GM12878 (cell line): ENCODE results near the gene KIRREL2.

Source experiments
- EGR1 ChIP-seq, 2 experiments: IDR thresholded peaks; 1 replicate in 1 of 2; 2 replicates in 1 of 2; pipeline ENCODE4 v1.6.1; 2011 to 2012; ENCODE audit warnings: low read depth in 2 of 2, low read length in 2 of 2, borderline replicate concordance in 1 of 2, mild to moderate bottlenecking in 1 of 2, moderate library complexity in 1 of 2
- EZH2 ChIP-seq: IDR thresholded peaks from 2 replicates; pipeline ENCODE4 v1.6.1; 2012; ENCODE audit warnings: low read depth, mild to moderate bottlenecking, control low read depth, inconsistent platforms, low read length, borderline replicate concordance; ENCODE audit not compliant: control insufficient read depth
- NFIC ChIP-seq: IDR thresholded peaks from 2 replicates; pipeline ENCODE4 v1.6.1; 2012; ENCODE audit warnings: low read depth, mild to moderate bottlenecking, inconsistent platforms, low read length, moderate library complexity
- NFYB ChIP-seq: IDR thresholded peaks from 2 replicates; pipeline ENCODE4 v1.6.1; 2011; ENCODE audit warnings: low read depth, mild to moderate bottlenecking, low read length, improper control_type of control experiment, moderate library complexity; ENCODE audit not compliant: insufficient read depth
- NR2C1 ChIP-seq: fragments of 450-650 bp; IDR thresholded peaks from 2 replicates; pipeline ENCODE4 v1.6.1; 2017; ENCODE audit warnings: antibody characterized with exemption, mild to moderate bottlenecking, moderate library complexity
- POLR2A ChIP-seq: IDR thresholded peaks from 2 replicates; pipeline ENCODE4 v1.6.1; 2011; ENCODE audit warnings: low read depth, mild to moderate bottlenecking, low read length
- POLR2AphosphoS5 ChIP-seq: IDR thresholded peaks from 2 replicates; pipeline ENCODE4 v1.6.1; 2011; ENCODE audit warnings: mild to moderate bottlenecking, low read length, inconsistent platforms
- RAD21 ChIP-seq: IDR thresholded peaks from 2 replicates; pipeline ENCODE4 v1.6.1; 2011; ENCODE audit warnings: mild to moderate bottlenecking, low read depth, low read length, moderate library complexity; ENCODE audit not compliant: insufficient read depth
- STAT3 ChIP-seq: IDR thresholded peaks from 2 replicates; pipeline ENCODE4 v1.6.1; 2011; ENCODE audit warnings: low read depth, low read length, improper control_type of control experiment
- ZSCAN29 ChIP-seq: fragments of 450-650 bp; IDR thresholded peaks from 2 replicates; pipeline ENCODE4 v1.6.1; 2017; ENCODE audit warnings: mild to moderate bottlenecking, moderate library complexity
- TF ChIP-seq, protein P1 (sequence below), 3 experiments: IDR thresholded peaks in 2 of 3; conservative IDR thresholded peaks in 1 of 3; 2 replicates each; pipeline ENCODE4 v1.5.1; 2011; ENCODE audit warnings: low read depth in 3 of 3, low read length in 3 of 3, mild to moderate bottlenecking in 3 of 3, control low read depth in 2 of 3, moderate library complexity in 2 of 3, inconsistent platforms in 1 of 3, mixed read lengths in 1 of 3; ENCODE audit not compliant: control insufficient read depth in 2 of 3, insufficient read depth in 1 of 3; ENCODE audit errors: extremely low read depth in 1 of 3
- TF ChIP-seq, protein P2 (sequence below): fragments of 150-350 bp; IDR thresholded peaks from 2 replicates; pipeline ENCODE4 v1.6.1; 2016; ENCODE audit warnings: low read depth, low read length
- TF ChIP-seq, protein P3 (sequence below): IDR thresholded peaks from 2 replicates; pipeline ENCODE4 v1.6.1; 2012; ENCODE audit warnings: low read depth, low read length, improper control_type of control experiment
- TF ChIP-seq, protein P4 (sequence below): fragments of 450-650 bp; formaldehyde crosslinking; IDR thresholded peaks from 2 replicates; pipeline ENCODE4 v1.5.0; 2022; ENCODE audit warnings: mild to moderate bottlenecking, missing genetic modification characterization

DNA sequence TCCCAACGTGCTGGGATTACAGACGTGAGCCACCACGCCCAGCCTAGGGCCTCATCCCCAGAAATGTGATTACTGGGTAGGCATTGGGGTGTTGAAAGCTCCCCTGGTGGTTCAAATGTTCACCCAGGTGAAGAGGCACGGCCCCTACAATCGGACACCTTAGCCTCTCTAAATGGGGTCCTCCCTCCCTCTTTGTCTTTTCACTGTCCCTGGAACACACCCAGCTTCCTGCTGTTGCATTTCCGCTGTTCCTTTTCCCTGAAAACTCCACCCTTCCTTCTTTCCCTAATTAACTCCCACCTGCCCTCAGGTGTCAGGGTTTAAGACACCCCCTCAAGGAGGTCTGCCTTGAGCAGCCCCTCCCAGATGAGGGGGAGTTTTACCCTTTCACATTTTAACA, 40.4 kb upstream of the KIRREL2 start:
- TF ChIP-seq EGR1 (IDR thresholded peaks at IDR 0.05; ENCODE audit: borderline replicate concordance in 1 of 2, low read depth in 2 of 2, low read length in 2 of 2) (no peak), POLR2A (no peak), EZH2 (no peak), STAT3 (no peak), ZSCAN29 (no peak), NR2C1 (no peak), RAD21 (no peak), POLR2AphosphoS5 (no peak), NFIC (no peak), NFYB (no peak)
- TF ChIP-seq, protein P1, sequence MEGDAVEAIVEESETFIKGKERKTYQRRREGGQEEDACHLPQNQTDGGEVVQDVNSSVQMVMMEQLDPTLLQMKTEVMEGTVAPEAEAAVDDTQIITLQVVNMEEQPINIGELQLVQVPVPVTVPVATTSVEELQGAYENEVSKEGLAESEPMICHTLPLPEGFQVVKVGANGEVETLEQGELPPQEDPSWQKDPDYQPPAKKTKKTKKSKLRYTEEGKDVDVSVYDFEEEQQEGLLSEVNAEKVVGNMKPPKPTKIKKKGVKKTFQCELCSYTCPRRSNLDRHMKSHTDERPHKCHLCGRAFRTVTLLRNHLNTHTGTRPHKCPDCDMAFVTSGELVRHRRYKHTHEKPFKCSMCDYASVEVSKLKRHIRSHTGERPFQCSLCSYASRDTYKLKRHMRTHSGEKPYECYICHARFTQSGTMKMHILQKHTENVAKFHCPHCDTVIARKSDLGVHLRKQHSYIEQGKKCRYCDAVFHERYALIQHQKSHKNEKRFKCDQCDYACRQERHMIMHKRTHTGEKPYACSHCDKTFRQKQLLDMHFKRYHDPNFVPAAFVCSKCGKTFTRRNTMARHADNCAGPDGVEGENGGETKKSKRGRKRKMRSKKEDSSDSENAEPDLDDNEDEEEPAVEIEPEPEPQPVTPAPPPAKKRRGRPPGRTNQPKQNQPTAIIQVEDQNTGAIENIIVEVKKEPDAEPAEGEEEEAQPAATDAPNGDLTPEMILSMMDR (IDR thresholded peaks at IDR 0.05 in 2 of 3, conservative IDR thresholded peaks at IDR 0.05 in 1 of 3; ENCODE audit: control insufficient read depth in 2 of 3, extremely low read depth in 1 of 3, insufficient read depth in 1 of 3, low read depth in 3 of 3, low read length in 3 of 3): no peak
- TF ChIP-seq, protein P2, sequence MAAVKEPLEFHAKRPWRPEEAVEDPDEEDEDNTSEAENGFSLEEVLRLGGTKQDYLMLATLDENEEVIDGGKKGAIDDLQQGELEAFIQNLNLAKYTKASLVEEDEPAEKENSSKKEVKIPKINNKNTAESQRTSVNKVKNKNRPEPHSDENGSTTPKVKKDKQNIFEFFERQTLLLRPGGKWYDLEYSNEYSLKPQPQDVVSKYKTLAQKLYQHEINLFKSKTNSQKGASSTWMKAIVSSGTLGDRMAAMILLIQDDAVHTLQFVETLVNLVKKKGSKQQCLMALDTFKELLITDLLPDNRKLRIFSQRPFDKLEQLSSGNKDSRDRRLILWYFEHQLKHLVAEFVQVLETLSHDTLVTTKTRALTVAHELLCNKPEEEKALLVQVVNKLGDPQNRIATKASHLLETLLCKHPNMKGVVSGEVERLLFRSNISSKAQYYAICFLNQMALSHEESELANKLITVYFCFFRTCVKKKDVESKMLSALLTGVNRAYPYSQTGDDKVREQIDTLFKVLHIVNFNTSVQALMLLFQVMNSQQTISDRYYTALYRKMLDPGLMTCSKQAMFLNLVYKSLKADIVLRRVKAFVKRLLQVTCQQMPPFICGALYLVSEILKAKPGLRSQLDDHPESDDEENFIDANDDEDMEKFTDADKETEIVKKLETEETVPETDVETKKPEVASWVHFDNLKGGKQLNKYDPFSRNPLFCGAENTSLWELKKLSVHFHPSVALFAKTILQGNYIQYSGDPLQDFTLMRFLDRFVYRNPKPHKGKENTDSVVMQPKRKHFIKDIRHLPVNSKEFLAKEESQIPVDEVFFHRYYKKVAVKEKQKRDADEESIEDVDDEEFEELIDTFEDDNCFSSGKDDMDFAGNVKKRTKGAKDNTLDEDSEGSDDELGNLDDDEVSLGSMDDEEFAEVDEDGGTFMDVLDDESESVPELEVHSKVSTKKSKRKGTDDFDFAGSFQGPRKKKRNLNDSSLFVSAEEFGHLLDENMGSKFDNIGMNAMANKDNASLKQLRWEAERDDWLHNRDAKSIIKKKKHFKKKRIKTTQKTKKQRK: no peak
- TF ChIP-seq, protein P3, sequence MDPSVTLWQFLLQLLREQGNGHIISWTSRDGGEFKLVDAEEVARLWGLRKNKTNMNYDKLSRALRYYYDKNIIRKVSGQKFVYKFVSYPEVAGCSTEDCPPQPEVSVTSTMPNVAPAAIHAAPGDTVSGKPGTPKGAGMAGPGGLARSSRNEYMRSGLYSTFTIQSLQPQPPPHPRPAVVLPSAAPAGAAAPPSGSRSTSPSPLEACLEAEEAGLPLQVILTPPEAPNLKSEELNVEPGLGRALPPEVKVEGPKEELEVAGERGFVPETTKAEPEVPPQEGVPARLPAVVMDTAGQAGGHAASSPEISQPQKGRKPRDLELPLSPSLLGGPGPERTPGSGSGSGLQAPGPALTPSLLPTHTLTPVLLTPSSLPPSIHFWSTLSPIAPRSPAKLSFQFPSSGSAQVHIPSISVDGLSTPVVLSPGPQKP: no peak
- TF ChIP-seq, protein P4, sequence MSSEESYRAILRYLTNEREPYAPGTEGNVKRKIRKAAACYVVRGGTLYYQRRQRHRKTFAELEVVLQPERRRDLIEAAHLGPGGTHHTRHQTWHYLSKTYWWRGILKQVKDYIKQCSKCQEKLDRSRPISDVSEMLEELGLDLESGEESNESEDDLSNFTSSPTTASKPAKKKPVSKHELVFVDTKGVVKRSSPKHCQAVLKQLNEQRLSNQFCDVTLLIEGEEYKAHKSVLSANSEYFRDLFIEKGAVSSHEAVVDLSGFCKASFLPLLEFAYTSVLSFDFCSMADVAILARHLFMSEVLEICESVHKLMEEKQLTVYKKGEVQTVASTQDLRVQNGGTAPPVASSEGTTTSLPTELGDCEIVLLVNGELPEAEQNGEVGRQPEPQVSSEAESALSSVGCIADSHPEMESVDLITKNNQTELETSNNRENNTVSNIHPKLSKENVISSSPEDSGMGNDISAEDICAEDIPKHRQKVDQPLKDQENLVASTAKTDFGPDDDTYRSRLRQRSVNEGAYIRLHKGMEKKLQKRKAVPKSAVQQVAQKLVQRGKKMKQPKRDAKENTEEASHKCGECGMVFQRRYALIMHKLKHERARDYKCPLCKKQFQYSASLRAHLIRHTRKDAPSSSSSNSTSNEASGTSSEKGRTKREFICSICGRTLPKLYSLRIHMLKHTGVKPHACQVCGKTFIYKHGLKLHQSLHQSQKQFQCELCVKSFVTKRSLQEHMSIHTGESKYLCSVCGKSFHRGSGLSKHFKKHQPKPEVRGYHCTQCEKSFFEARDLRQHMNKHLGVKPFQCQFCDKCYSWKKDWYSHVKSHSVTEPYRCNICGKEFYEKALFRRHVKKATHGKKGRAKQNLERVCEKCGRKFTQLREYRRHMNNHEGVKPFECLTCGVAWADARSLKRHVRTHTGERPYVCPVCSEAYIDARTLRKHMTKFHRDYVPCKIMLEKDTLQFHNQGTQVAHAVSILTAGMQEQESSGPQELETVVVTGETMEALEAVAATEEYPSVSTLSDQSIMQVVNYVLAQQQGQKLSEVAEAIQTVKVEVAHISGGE (CRISPR knock-in tag): no peak
